ENCODE results near the gene LIG4.

The LIG4 gene

GRCh38 chr13:108210551-108210950 is 4.8 kb downstream of the LIG4 start:
- H3K9me3 ChIP-seq (ENCODE audit: insufficient read depth, low read depth, low read length): no peaks in the 10 kb centered on the region
- H3K4me1 ChIP-seq (ENCODE audit: insufficient read depth, low read length, poor library complexity, severe bottlenecking): peaks cover 26% of the 10 kb centered on the region
- TF ChIP-seq CTCF (conservative IDR thresholded peaks at IDR 0.05; ENCODE audit: low read length): no peak
- no peak for TF ChIP-seq EZH2phosphoT487 (IDR thresholded peaks at IDR 0.05; ENCODE audit: borderline replicate concordance)
- H3K36me3 ChIP-seq (ENCODE audit: insufficient read depth, low read length): no peaks in the 10 kb centered on the region
- H2AFZ ChIP-seq (ENCODE audit: low read length): no peak overlapping the region
- H3K4me2 ChIP-seq (ENCODE audit: low read depth, low read length, poor library complexity, severe bottlenecking): no peak overlapping the region
- no peaks in the 10 kb centered on the region for H3K9me2 ChIP-seq (replicated peaks; ENCODE audit: low read depth, low read length)
- H3K9ac ChIP-seq (ENCODE audit: low read depth, low read length, poor library complexity, severe bottlenecking): no peak overlapping the region
- H3K79me2 ChIP-seq (ENCODE audit: insufficient read depth, low read length): peaks cover 7% of the 10 kb centered on the region
- 0 out of 2 replicates have a peak, but pooled peaks cover 5% of the 10 kb centered on the region for H3F3A ChIP-seq (ENCODE audit: low read depth)
- H4K20me1 ChIP-seq (ENCODE audit: insufficient read depth, low read length, poor library complexity, severe bottlenecking): no peaks in the 10 kb centered on the region
- H3K27me3 ChIP-seq (ENCODE audit: insufficient read depth, low read length, poor library complexity, severe bottlenecking): no peaks in the 10 kb centered on the region
- no peak overlapping the region for H3K4me3 ChIP-seq (ENCODE audit: low read length, poor library complexity, severe bottlenecking)

- H3K4me2 ChIP-seq (ENCODE audit: low read depth, low read length, poor library complexity, severe bottlenecking): no peak overlapping the region
- no peaks in the 10 kb centered on the region for H3K27me3 ChIP-seq (ENCODE audit: insufficient read depth, low read length, poor library complexity, severe bottlenecking)
- no peaks in the 10 kb centered on the region for H3F3A ChIP-seq (ENCODE audit: low read depth)
- H3K9me2 ChIP-seq (replicated peaks; ENCODE audit: low read depth, low read length): no peaks in the 10 kb centered on the region
- H3K9ac ChIP-seq (ENCODE audit: low read depth, low read length, poor library complexity, severe bottlenecking): no peak overlapping the region
- H2AFZ ChIP-seq (ENCODE audit: low read length): no peak overlapping the region
- no peaks in the 10 kb centered on the region for H3K36me3 ChIP-seq (ENCODE audit: insufficient read depth, low read length)
- H3K9me3 ChIP-seq (ENCODE audit: insufficient read depth, low read depth, low read length): no peaks in the 10 kb centered on the region
- no peaks in the 10 kb centered on the region for H4K20me1 ChIP-seq (ENCODE audit: insufficient read depth, low read length, poor library complexity, severe bottlenecking)
- no peaks in the 10 kb centered on the region for H3K79me2 ChIP-seq (ENCODE audit: insufficient read depth, low read length)
- H3K4me3 ChIP-seq (ENCODE audit: low read length, poor library complexity, severe bottlenecking): no peak overlapping the region
- TF ChIP-seq CTCF (conservative IDR thresholded peaks at IDR 0.05; ENCODE audit: low read length) (no peak), EZH2phosphoT487 (IDR thresholded peaks at IDR 0.05; ENCODE audit: borderline replicate concordance) (no peak)
- no peaks in the 10 kb centered on the region for H3K4me1 ChIP-seq (ENCODE audit: insufficient read depth, low read length, poor library complexity, severe bottlenecking)
Observed at GRCh38 chr13:108200781-108201398, 14.4 kb downstream of the LIG4 start.

- no peak overlapping the region for H3K9ac ChIP-seq (ENCODE audit: low read depth, low read length, poor library complexity, severe bottlenecking)
- no peaks in the 10 kb centered on the region for H3K27me3 ChIP-seq (ENCODE audit: insufficient read depth, low read length, poor library complexity, severe bottlenecking)
- H3K4me1 ChIP-seq (ENCODE audit: insufficient read depth, low read length, poor library complexity, severe bottlenecking): no peaks in the 10 kb centered on the region
- no peaks in the 10 kb centered on the region for H3K79me2 ChIP-seq (ENCODE audit: insufficient read depth, low read length)
- TF ChIP-seq CTCF (conservative IDR thresholded peaks at IDR 0.05; ENCODE audit: low read length) (no peak), EZH2phosphoT487 (IDR thresholded peaks at IDR 0.05; ENCODE audit: borderline replicate concordance) (no peak)
- H3K4me2 ChIP-seq (ENCODE audit: low read depth, low read length, poor library complexity, severe bottlenecking): no peak overlapping the region
- no peak overlapping the region for H3K4me3 ChIP-seq (ENCODE audit: low read length, poor library complexity, severe bottlenecking)
- no peak overlapping the region for H2AFZ ChIP-seq (ENCODE audit: low read length)
- no peaks in the 10 kb centered on the region for H4K20me1 ChIP-seq (ENCODE audit: insufficient read depth, low read length, poor library complexity, severe bottlenecking)
- no peaks in the 10 kb centered on the region for H3K36me3 ChIP-seq (ENCODE audit: insufficient read depth, low read length)
- no peaks in the 10 kb centered on the region for H3K9me2 ChIP-seq (replicated peaks; ENCODE audit: low read depth, low read length)
- peaks cover 8% of the 10 kb centered on the region; the same call in 1 of the 2 replicates for H3K9me3 ChIP-seq (ENCODE audit: insufficient read depth, low read depth, low read length)
- H3F3A ChIP-seq (ENCODE audit: low read depth): no peaks in the 10 kb centered on the region
Observed at GRCh38 chr13:108195861-108196260, 19.5 kb downstream of the LIG4 start.

All from Loucy (cell line).